Esophagus muscularis mucosa (tissue), 4 donors: ENCODE results near the gene ARHGAP6. TPM values are rescaled to one million over a fixed set of nuclear protein-coding genes. Genes with fewer than 3 reads are reported as not detected.

ENCODE experiments used
- DNase-seq: peaks from one replicate; pipeline ENCODE4 v3.0.0-alpha.2; 2017; ENCODE audit errors: extremely low spot score
- H3K27ac ChIP-seq, 4 donors: fragments of 200-600 bp; sonication (generic); replicated peaks in 1 of 4; 1 replicate in 3 of 4; 2 replicates in 1 of 4; pipeline ENCODE4 v1.5.1; 2016 to 2019; ENCODE audit warnings: mild to moderate bottlenecking in 1 of 4
- H3K27me3 ChIP-seq, 4 donors: fragments of 200-600 bp; sonication (generic); one replicate each; pipeline versions ENCODE4 v1.5.1 to v1.6.0; 2016 to 2019
- H3K36me3 ChIP-seq, 4 donors: fragments of 200-600 bp; sonication (generic); one replicate each; pipeline ENCODE4 v1.5.1; 2016 to 2019
- H3K4me1 ChIP-seq, 4 donors: fragments of 200-600 bp; sonication (generic); one replicate each; pipeline ENCODE4 v1.5.1; 2016 to 2019
- H3K4me3 ChIP-seq, 4 donors: fragments of 200-600 bp; sonication (generic); 1 replicate in 2 of 4; 2 replicates in 2 of 4; pipeline ENCODE4 v1.5.1; 2016 to 2019; ENCODE audit warnings: mild to moderate bottlenecking in 4 of 4, moderate library complexity in 1 of 4
- H3K9me3 ChIP-seq, 4 donors: fragments of 200-600 bp; sonication (generic); 1 replicate in 3 of 4; 2 replicates in 1 of 4; pipeline ENCODE4 v1.5.1; 2016 to 2019
- CTCF ChIP-seq, 3 experiments: fragments of 200-600 bp in 2 of 3; fragments of 450-650 bp in 1 of 3; sonication (generic) in 2 of 3; IDR thresholded peaks; one replicate each; pipeline ENCODE4 v1.5.1; 2017 to 2019; ENCODE audit warnings: antibody characterized with exemption in 3 of 3, mild to moderate bottlenecking in 2 of 3, moderate library complexity in 1 of 3
- EP300 ChIP-seq: sonication (generic); formaldehyde crosslinking; IDR thresholded peaks from one replicate; pipeline ENCODE4 v1.6.1; 2017; ENCODE audit warnings: antibody characterized with exemption
- POLR2A ChIP-seq: fragments of 450-650 bp; IDR thresholded peaks from one replicate; pipeline ENCODE4 v1.6.1; 2017; ENCODE audit warnings: antibody characterized with exemption, moderate library complexity, mild to moderate bottlenecking, low read depth
- POLR2AphosphoS5 ChIP-seq, 2 donors: sonication (generic); formaldehyde crosslinking; IDR thresholded peaks; one replicate each; pipeline ENCODE4 v1.6.1; 2017; ENCODE audit warnings: antibody characterized with exemption in 2 of 2
- WGBS: methylation state at CpG from one replicate; pipeline ENCODE4 v1.1.5; 2018; 5-methylcytosine and 5-hydroxymethylcytosine counted together
- intact Hi-C: fragments of 100-400 bp; cut with DNase I; formaldehyde crosslinking; loops from one replicate; pipeline ENCODE4 v1.15.1; 2023
- total RNA-seq, 4 donors: library from RNA; depleted of rRNA; stranded (reverse); fragments of >200 nt; gene quantifications; one replicate each; pipeline versions ENCODE4 v1.1.0 to v1.2.1, GENCODE V29; 2016

ARHGAP6 gene
- total RNA-seq, 4 donors from 2014 or later, result 25.2 to 44.8 (median 30.6) TPM

GRCh38 chrX:11349020-11349419, 316.7 kb downstream of the ARHGAP6 start:
- TF ChIP-seq CTCF (IDR thresholded peaks at IDR 0.05) (no peak), EP300 (no peak), POLR2AphosphoS5 (IDR thresholded peaks at IDR 0.05) (no peak), POLR2A (no peak)
- H3K27ac ChIP-seq, result peak overlapping the region in 1 of 4 donors; percentile 84

GRCh38 chrX:11347300-11347699, 318.4 kb downstream of the ARHGAP6 start:
- no peaks in the 10 kb centered on the region for H3K27me3 ChIP-seq
- H3K27ac ChIP-seq, result no peak overlapping the region
- TF ChIP-seq POLR2AphosphoS5 (IDR thresholded peaks at IDR 0.05) (no peak), POLR2A (no peak)
- H3K9me3 ChIP-seq, result no peaks in the 10 kb centered on the region
- H3K36me3 ChIP-seq, result no peaks in the 10 kb centered on the region
- 48% methylated on average over 3 of the region's 3 CpGs for WGBS
- no peak for DNase-seq
- intact Hi-C loops, result no loop called here
- H3K4me3 ChIP-seq, result no peak overlapping the region
- peaks cover 6 to 33% (median 25%) of the 10 kb centered on the region in 4 donors for H3K4me1 ChIP-seq

More at GRCh38 chrX:11349020-11349419, 316.7 kb downstream of the ARHGAP6 start:
- Histone ChIP-seq H3K4me1 (peaks cover 6 to 50% (median 32%) of the 10 kb centered on the region in 4 donors), H3K36me3 (no peaks in the 10 kb centered on the region), H3K9me3 (no peaks in the 10 kb centered on the region), H3K4me3 (no peak overlapping the region), H3K27me3 (no peaks in the 10 kb centered on the region)
- WGBS, result 60% methylated on average over 1 of the region's 1 CpG
- DNase-seq, result no peak
- intact Hi-C loops, result no loop called here

GRCh38 chrX:11346121-11346682, 319.5 kb downstream of the ARHGAP6 start:
- no peaks in the 10 kb centered on the region for H3K36me3 ChIP-seq
- DNase-seq, result no peak
- H3K9me3 ChIP-seq, result no peaks in the 10 kb centered on the region
- no peak overlapping the region for H3K27ac ChIP-seq
- H3K4me3 ChIP-seq, result no peak overlapping the region
- TF ChIP-seq POLR2AphosphoS5 (IDR thresholded peaks at IDR 0.05) (no peak), CTCF (IDR thresholded peaks at IDR 0.05) (no peak), EP300 (no peak)
- intact Hi-C loops, result no loop called here
- H3K4me1 ChIP-seq, result peaks cover 0 to 34% (median 24%) of the 10 kb centered on the region in 4 donors
- WGBS, result 52% methylated on average over 2 of the region's 2 CpGs
- no peaks in the 10 kb centered on the region for H3K27me3 ChIP-seq

GRCh38 chrX:11342673-11343072, 323.0 kb downstream of the ARHGAP6 start:
- Histone ChIP-seq H3K4me1 (peaks cover 0 to 22% (median 12%) of the 10 kb centered on the region in 4 donors), H3K36me3 (no peaks in the 10 kb centered on the region), H3K9me3 (no peaks in the 10 kb centered on the region), H3K27me3 (no peaks in the 10 kb centered on the region), H3K27ac (no peak overlapping the region), H3K4me3 (no peak overlapping the region)
- DNase-seq, result no peak
- intact Hi-C loops, result no loop called here
- TF ChIP-seq POLR2AphosphoS5 (IDR thresholded peaks at IDR 0.05), result no peak
- TF ChIP-seq EP300, result no peak
- TF ChIP-seq CTCF (IDR thresholded peaks at IDR 0.05), result no peak
- TF ChIP-seq POLR2A, result no peak

GRCh38 chrX:11341274-11342201, 324.2 kb downstream of the ARHGAP6 start:
- Histone ChIP-seq H3K4me1 (peaks cover 0 to 22% (median 12%) of the 10 kb centered on the region in 4 donors), H3K27ac (peak overlapping the region in 2 of 4 donors; percentile 30 to 43), H3K27me3 (no peaks in the 10 kb centered on the region), H3K4me3 (no peak overlapping the region), H3K36me3 (no peaks in the 10 kb centered on the region), H3K9me3 (no peaks in the 10 kb centered on the region)
- intact Hi-C loops, result no loop called here
- TF ChIP-seq EP300 (no peak), POLR2AphosphoS5 (IDR thresholded peaks at IDR 0.05) (peak in 1 of 2 donors; percentile 28)
- peak; percentile 90 for DNase-seq
- 42% methylated on average over 10 of the region's 10 CpGs for WGBS
